Measurements from ENCODE around the gene CHAF1A.

The CHAF1A gene

DNA sequence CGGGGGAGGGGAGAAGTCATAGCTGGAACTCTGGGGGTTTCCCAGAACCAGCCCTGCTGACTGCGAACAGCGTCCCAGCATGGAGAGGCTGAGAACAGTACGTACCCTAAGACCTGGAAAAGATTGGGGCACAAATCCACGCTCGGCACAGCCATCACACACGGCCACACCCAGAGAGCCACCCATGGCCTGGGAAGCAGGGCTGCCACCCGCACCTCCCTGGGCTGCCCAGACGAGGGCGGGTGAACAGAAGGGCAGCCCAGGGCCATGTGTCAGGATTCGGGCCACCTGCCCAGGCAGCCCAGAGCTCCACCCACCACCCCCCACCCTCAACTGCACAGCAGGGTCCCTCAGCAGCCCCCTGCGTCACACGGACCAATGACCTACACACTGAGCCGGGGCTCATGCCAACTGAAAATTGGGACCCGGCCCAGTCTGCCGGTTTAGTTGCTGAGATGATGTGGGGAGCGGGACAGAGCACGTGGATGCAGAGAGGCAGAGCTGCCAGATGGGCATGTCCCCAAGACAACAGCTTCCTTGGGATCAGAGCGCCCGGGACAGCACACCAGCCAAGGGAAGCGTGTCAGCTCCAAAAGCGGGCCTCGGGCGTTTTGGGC lies 46.7 kb downstream of the CHAF1A start:
- Histone ChIP-seq H3K4me3 (ENCODE audit: low read depth, low read length) (no peak overlapping the region), H3K4me1 (ENCODE audit: control insufficient read depth, insufficient read depth, low read length) (no peaks in the 10 kb centered on the region), H3K27me3 (ENCODE audit: control insufficient read depth, insufficient read depth, low read length) (no peaks in the 10 kb centered on the region), H3K9ac (ENCODE audit: low read depth, low read length) (no peak overlapping the region), H3K9me3 (ENCODE audit: control insufficient read depth, insufficient read depth, low read length) (no peaks in the 10 kb centered on the region), H3K36me3 (ENCODE audit: control insufficient read depth, insufficient read depth, low read length) (peaks cover 44% of the 10 kb centered on the region)

GRCh38 chr19:4449639-4450028 lies 47.2 kb downstream of the CHAF1A start:
- Histone ChIP-seq H3K4me1 (ENCODE audit: control insufficient read depth, insufficient read depth, low read length) (no peaks in the 10 kb centered on the region), H3K36me3 (ENCODE audit: control insufficient read depth, insufficient read depth, low read length) (peaks cover 39% of the 10 kb centered on the region), H3K9me3 (ENCODE audit: control insufficient read depth, insufficient read depth, low read length) (no peaks in the 10 kb centered on the region), H3K4me3 (ENCODE audit: low read depth, low read length) (no peak overlapping the region), H3K9ac (ENCODE audit: low read depth, low read length) (no peak overlapping the region), H3K27me3 (ENCODE audit: control insufficient read depth, insufficient read depth, low read length) (no peaks in the 10 kb centered on the region)

DNA sequence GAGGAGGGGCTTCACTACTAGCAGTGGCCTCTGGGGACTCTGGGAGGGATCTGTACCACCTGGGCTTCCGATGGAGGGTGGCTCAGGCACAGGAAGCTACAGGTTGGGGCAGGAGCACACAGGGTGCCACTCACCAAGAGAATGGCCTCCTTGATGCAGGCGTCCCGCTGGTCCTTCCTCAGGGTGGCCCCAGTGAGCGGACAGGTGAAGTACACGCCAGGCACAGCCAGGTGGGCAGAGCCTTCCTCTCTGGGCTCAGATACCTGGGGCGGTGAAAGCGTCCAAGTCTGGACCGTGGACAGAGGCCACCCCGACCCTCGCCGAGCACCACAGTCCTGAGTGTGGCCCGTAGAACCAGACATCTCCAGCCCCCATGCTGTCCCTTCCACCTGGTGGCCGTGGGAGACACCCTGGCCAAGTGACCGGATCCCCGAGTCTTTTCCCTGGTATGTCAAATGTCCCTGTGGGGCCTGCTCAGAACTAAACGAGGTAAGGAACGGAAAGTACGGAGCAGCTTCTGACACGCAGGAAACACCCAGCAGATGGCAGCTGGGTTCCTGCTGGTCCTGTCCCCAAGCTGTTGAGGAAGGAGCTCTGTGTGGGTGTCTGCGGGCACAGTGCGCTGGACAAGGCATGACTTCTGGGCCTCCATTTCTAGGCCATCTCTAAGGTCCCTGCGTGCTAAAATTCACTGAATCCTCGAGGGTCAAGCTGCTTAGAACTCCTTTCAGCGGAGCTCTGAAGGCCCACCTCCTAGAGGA lies 50.0 kb downstream of the CHAF1A start:
- no peaks in the 10 kb centered on the region for H3K9me3 ChIP-seq (ENCODE audit: control insufficient read depth, insufficient read depth, low read length)
- no peak overlapping the region for H3K9ac ChIP-seq (ENCODE audit: low read depth, low read length)
- peaks cover 20% of the 10 kb centered on the region for H3K36me3 ChIP-seq (ENCODE audit: control insufficient read depth, insufficient read depth, low read length)
- no peaks in the 10 kb centered on the region for H3K27me3 ChIP-seq (ENCODE audit: control insufficient read depth, insufficient read depth, low read length)
- peaks cover 3% of the 10 kb centered on the region for H3K4me1 ChIP-seq (ENCODE audit: control insufficient read depth, insufficient read depth, low read length)
- H3K4me3 ChIP-seq (ENCODE audit: low read depth, low read length): no peak overlapping the region

- Histone ChIP-seq H3K4me1 (ENCODE audit: control insufficient read depth, insufficient read depth, low read length) (peaks cover 3% of the 10 kb centered on the region), H3K27me3 (ENCODE audit: control insufficient read depth, insufficient read depth, low read length) (no peaks in the 10 kb centered on the region), H3K4me3 (ENCODE audit: low read depth, low read length) (no peak overlapping the region), H3K36me3 (ENCODE audit: control insufficient read depth, insufficient read depth, low read length) (peaks cover 15% of the 10 kb centered on the region), H3K9me3 (ENCODE audit: control insufficient read depth, insufficient read depth, low read length) (no peaks in the 10 kb centered on the region), H3K9ac (ENCODE audit: low read depth, low read length) (no peak overlapping the region)
Observed at GRCh38 chr19:4453232-4454179, 51.1 kb downstream of the CHAF1A start.

- Histone ChIP-seq H3K36me3 (ENCODE audit: control insufficient read depth, insufficient read depth, low read length) (peaks cover 4% of the 10 kb centered on the region), H3K9me3 (ENCODE audit: control insufficient read depth, insufficient read depth, low read length) (no peaks in the 10 kb centered on the region), H3K4me1 (ENCODE audit: control insufficient read depth, insufficient read depth, low read length) (peaks cover 3% of the 10 kb centered on the region), H3K9ac (ENCODE audit: low read depth, low read length) (no peak overlapping the region), H3K27me3 (ENCODE audit: control insufficient read depth, insufficient read depth, low read length) (no peaks in the 10 kb centered on the region), H3K4me3 (ENCODE audit: low read depth, low read length) (no peak overlapping the region)
Observed at GRCh38 chr19:4454747-4455718, 52.6 kb downstream of the CHAF1A start.

- H3K4me3 ChIP-seq (ENCODE audit: low read depth, low read length): peak overlapping the region; percentile 88
- no peaks in the 10 kb centered on the region for H3K27me3 ChIP-seq (ENCODE audit: control insufficient read depth, insufficient read depth, low read length)
- H3K4me1 ChIP-seq (ENCODE audit: control insufficient read depth, insufficient read depth, low read length): peaks cover 3% of the 10 kb centered on the region
- H3K9ac ChIP-seq (ENCODE audit: low read depth, low read length): no peak overlapping the region
- H3K36me3 ChIP-seq (ENCODE audit: control insufficient read depth, insufficient read depth, low read length): peaks cover 4% of the 10 kb centered on the region
- H3K9me3 ChIP-seq (ENCODE audit: control insufficient read depth, insufficient read depth, low read length): no peaks in the 10 kb centered on the region
Observed at GRCh38 chr19:4455719-4456475, 53.5 kb downstream of the CHAF1A start.

- Histone ChIP-seq H3K9ac (ENCODE audit: low read depth, low read length) (peak overlapping the region; percentile 65), H3K9me3 (ENCODE audit: control insufficient read depth, insufficient read depth, low read length) (no peaks in the 10 kb centered on the region), H3K4me3 (ENCODE audit: low read depth, low read length) (peak overlapping the region; percentile 88), H3K4me1 (ENCODE audit: control insufficient read depth, insufficient read depth, low read length) (peaks cover 3% of the 10 kb centered on the region), H3K36me3 (ENCODE audit: control insufficient read depth, insufficient read depth, low read length) (peaks cover 4% of the 10 kb centered on the region), H3K27me3 (ENCODE audit: control insufficient read depth, insufficient read depth, low read length) (no peaks in the 10 kb centered on the region)
Observed at GRCh38 chr19:4456476-4456842, 54.0 kb downstream of the CHAF1A start.

DNA sequence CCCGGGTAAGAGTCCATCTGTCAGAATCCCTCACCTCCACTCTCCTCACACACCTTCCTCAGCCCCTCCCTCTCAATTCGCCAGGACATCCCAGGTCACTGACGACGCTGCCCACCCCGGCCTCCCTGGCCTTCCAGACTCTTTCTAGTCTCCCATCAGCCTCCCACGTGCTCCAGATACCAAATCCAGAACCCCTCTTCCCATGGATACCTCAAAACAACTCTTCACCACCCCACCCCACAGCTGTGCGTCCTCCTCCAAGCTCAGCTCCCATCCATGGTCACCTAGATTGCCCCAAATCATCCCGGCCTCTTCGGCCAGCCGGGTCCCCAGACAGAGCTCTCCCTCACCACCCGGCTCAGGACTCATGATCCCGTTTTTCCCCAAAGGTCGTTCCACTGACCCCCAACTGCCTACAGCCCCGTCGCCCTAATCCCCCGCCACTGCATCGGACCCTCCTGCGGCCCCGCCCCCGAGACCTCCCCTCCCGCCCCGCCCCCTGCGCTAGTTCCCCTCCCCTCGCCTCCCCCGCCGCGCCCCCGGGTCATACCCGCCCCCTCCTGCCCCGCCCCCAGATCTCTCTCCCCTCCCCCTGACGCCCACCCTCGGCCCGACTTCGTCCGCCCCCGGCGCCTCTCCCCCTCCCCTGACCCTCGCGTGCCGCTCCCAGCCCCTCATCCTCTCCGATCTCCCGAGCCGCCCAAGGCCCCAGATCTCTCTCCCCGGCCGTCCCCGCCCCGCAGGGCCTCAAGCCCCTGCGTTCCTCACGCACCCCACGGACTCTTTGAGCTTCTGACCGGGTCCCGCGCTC lies 54.6 kb downstream of the CHAF1A start:
- Histone ChIP-seq H3K36me3 (ENCODE audit: control insufficient read depth, insufficient read depth, low read length) (peaks cover 4% of the 10 kb centered on the region), H3K27me3 (ENCODE audit: control insufficient read depth, insufficient read depth, low read length) (no peaks in the 10 kb centered on the region), H3K4me1 (ENCODE audit: control insufficient read depth, insufficient read depth, low read length) (peaks cover 3% of the 10 kb centered on the region), H3K4me3 (ENCODE audit: low read depth, low read length) (peak overlapping the region; percentile 88), H3K9ac (ENCODE audit: low read depth, low read length) (peak overlapping the region; percentile 65), H3K9me3 (ENCODE audit: control insufficient read depth, insufficient read depth, low read length) (no peaks in the 10 kb centered on the region)

DNA sequence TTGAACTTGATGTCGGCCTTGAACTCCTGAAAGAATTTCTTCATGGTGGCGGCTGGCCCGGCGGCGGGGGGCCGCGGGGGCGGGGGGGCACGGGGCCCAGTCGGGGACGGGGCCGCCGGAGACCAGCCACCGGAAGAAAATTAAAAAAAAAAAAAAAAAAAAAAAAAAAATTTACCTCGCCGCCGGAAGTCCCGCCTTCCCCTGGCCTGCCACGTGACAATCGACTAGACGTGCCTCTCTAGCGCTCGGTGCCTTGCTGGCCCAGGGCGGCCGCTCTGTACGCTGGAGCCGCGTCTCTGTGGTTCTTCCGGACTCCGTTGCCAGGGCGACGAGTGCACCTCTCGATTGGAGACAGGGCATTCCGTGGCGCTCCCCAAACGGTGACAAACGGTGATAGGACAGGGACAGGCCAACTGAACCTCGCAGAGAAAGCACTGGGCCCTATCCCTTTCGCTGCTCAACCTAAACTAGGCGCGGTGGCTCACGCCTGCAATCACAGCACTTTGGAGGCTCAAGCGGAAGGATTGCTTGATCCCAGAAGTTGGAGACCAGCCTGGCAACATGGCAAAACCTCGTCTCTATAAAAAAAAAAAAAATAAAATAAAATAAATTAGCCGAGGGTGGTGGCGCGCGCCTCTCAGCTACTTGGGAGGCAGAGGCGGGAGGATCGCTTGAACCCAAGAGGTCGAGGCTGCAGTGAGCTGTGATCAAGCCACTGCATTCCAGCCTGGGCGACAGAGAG lies 55.4 kb downstream of the CHAF1A start, which contains the start of gene UBXN6:
UBXN6 (minus strand) TSS at position 141 of the 742 bp plus-strand sequence; CDS start at position 44, 97 bp downstream.
- peaks cover 3% of the 10 kb centered on the region for H3K4me1 ChIP-seq (ENCODE audit: control insufficient read depth, insufficient read depth, low read length)
- H3K9ac ChIP-seq (ENCODE audit: low read depth, low read length): peak within 1 kb of the TSS; percentile 65
- H3K4me3 ChIP-seq (ENCODE audit: low read depth, low read length): peak within 1 kb of the TSS; percentile 88
- peaks cover 3% of the 10 kb centered on the region for H3K36me3 ChIP-seq (ENCODE audit: control insufficient read depth, insufficient read depth, low read length)
- no peaks in the 10 kb centered on the region for H3K9me3 ChIP-seq (ENCODE audit: control insufficient read depth, insufficient read depth, low read length)
- H3K27me3 ChIP-seq (ENCODE audit: control insufficient read depth, insufficient read depth, low read length): no peaks in the 10 kb centered on the region
